Stimulated activated CD4-positive, alpha-beta T cell treated with anti-CD3 and anti-CD28 coated beads, Interleukin-15, amount 100 ng/mL, for 24 hours (primary cell): ENCODE results near the gene SLC5A1.
"Not testable (repeated sequence)": the region's sequence is repeated elsewhere in the genome, so short reads cannot be mapped to it uniquely, and the experiment has no call there.

Experiments
- DNase-seq: peaks from one replicate; pipeline ENCODE4 v3.0.0-alpha.2; 2020

SLC5A1 gene

GRCh38 chr22:32150647-32151046 lies 107.6 kb downstream of the SLC5A1 start:
- DNase-seq, result not testable (repeated sequence)

DNA sequence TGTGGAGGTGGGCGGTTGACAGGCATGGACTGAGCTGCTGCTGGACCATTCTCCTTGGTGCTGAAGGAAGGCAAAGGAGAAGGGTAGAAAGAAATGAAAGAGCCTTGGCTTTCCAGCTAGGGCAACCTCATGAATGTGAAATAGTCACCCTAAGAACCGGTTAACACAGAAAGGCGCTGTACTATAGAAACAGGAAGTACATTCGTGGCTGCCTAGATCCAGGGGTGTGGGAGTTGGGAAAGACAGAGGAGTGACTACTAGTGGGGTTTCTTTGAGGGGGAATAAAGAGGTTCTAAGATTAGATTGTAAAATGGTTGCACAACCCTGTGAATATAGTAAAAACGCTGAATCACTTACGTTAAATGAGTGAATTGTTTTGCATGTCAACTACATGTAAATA lies 108.6 kb downstream of the SLC5A1 start:
- DNase-seq, result not testable (repeated sequence)

GRCh38 chr22:32154727-32155126 lies 111.7 kb downstream of the SLC5A1 start:
- not testable (repeated sequence) for DNase-seq

- not testable (repeated sequence) for DNase-seq
Measured at GRCh38 chr22:32157632-32158031, 114.6 kb downstream of the SLC5A1 start.

DNA sequence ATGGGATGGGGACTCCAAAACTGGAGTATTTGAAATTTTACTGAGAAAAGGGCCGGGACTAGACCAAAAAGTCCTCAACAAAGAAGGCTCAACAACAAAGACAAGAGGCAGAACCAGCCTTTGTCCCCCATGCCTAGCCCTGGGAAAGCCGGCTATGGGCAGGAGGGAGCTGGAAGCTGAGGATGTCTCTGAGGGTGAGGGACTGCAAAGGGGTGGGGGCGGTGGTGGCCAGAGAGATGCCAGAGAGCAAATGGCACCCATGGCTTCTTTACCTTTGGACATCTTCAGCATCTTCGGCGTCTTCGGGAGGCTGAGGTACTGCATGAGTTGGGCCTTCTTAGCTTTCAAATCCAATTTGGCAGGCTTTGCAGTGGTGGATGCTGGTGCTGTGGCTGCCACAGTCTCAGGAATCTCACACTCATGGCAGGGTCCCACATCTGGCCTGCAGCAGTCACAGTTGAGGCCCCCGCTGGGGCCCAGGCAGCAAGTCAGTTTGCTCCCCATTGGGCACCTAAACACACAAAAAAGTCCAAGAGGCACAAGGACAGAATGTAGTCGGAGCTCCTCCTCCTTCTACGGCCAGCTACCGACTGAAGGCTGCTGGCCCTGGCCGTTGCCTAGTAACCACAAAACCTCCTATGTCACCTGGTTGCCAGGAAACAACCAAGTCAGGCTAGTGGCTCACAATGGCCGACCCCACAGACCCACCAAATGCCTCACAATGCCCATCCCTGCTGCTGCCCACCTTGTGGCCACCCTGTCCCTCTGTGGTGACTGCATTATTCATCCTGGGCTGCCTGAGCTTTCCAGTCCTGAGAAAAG lies 115.9 kb downstream of the SLC5A1 start, which contains the start of gene C22orf42:
Gene C22orf42, minus strand, starts transcription at position 592 of the 822 bp plus-strand sequence. Its CDS starts 88 bp downstream, at position 504.
- no peak for DNase-seq

DNA sequence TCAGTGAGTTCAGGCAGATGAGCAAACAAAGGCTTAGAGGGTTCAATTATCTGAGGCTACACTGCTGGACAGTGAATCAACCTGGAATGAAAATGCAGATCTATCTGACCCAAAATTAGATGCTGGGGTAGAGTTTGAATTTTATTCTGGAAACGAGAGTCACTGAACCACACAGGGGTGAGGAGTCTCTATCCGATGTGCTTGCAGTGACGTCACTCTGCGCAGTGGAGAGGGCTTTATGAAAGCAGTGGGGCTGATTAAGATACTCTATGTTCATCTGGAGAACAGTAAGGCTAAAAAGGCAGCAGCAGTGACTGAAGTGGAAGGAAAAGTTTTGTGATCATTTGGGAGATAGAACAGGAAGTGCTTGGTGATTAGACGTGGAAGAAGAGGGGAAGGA lies 117.3 kb downstream of the SLC5A1 start:
- not testable (repeated sequence) for DNase-seq
